ENCODE results near the gene CFL2.

The CFL2 gene

GRCh38 chr14:34680806-34681479 lies 33.5 kb downstream of the CFL2 start:
- Histone ChIP-seq H3K27me3 (ENCODE audit: control insufficient read depth, insufficient read depth, low read length) (no peaks in the 10 kb centered on the region), H3K4me1 (no peaks in the 10 kb centered on the region), H3K27ac (no peak overlapping the region), H3K36me3 (ENCODE audit: control insufficient read depth, insufficient read depth, low read length) (no peaks in the 10 kb centered on the region), H3K9ac (no peak overlapping the region), H2AFZ (no peak overlapping the region), H3K4me3 (ENCODE audit: low read depth, low read length) (no peak overlapping the region), H3K79me2 (no peaks in the 10 kb centered on the region), H3K4me2 (ENCODE audit: low read length) (no peak overlapping the region), H3K9me3 (ENCODE audit: control insufficient read depth, low read length) (no peaks in the 10 kb centered on the region)
- TF ChIP-seq CTCF (IDR thresholded peaks at IDR 0.05), result no peak

- H3K9ac ChIP-seq, result no peak overlapping the region
- no peak for TF ChIP-seq CTCF (IDR thresholded peaks at IDR 0.05)
Observed at GRCh38 chr14:34678735-34679134, 35.7 kb downstream of the CFL2 start.

DNA sequence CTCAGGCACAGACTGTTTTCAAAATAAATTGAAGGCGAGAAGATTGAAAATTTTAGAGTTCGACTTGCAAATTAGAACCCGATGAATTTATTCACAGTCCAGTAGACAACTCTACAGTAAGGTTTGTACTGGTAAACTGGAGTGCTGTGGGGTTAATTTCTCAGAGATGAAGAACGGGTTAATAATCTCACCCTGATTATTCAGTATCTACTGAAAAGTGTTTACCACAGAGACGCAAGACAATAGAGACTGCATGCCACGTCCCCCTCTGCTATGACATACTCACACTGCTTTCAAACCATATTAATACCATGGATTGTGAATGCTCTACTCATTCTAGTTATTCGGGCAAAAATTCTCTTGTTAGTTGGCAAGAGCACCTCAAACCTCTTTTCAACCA lies 36.1 kb downstream of the CFL2 start:
- Histone ChIP-seq H3K4me3 (ENCODE audit: low read depth, low read length) (no peak overlapping the region), H3K9ac (no peak overlapping the region), H3K4me1 (no peaks in the 10 kb centered on the region), H3K9me3 (ENCODE audit: control insufficient read depth, low read length) (no peaks in the 10 kb centered on the region), H2AFZ (no peak overlapping the region), H3K27me3 (ENCODE audit: control insufficient read depth, insufficient read depth, low read length) (no peaks in the 10 kb centered on the region), H3K4me2 (ENCODE audit: low read length) (no peak overlapping the region), H3K79me2 (no peaks in the 10 kb centered on the region), H3K36me3 (ENCODE audit: control insufficient read depth, insufficient read depth, low read length) (no peaks in the 10 kb centered on the region), H3K27ac (no peak overlapping the region)
- TF ChIP-seq CTCF (IDR thresholded peaks at IDR 0.05), result no peak

More at GRCh38 chr14:34678735-34679134, 35.7 kb downstream of the CFL2 start:
- no peaks in the 10 kb centered on the region for H3K4me1 ChIP-seq
- H3K4me3 ChIP-seq (ENCODE audit: low read depth, low read length), result no peak overlapping the region
- H3K4me2 ChIP-seq (ENCODE audit: low read length), result no peak overlapping the region
- no peak overlapping the region for H2AFZ ChIP-seq
- H3K79me2 ChIP-seq, result no peaks in the 10 kb centered on the region
- H3K36me3 ChIP-seq (ENCODE audit: control insufficient read depth, insufficient read depth, low read length), result no peaks in the 10 kb centered on the region
- no peak overlapping the region for H3K27ac ChIP-seq
- H3K9me3 ChIP-seq (ENCODE audit: control insufficient read depth, low read length), result no peaks in the 10 kb centered on the region
- no peaks in the 10 kb centered on the region for H3K27me3 ChIP-seq (ENCODE audit: control insufficient read depth, insufficient read depth, low read length)

GRCh38 chr14:34676516-34677211 lies 37.7 kb downstream of the CFL2 start:
- Histone ChIP-seq H3K27me3 (ENCODE audit: control insufficient read depth, insufficient read depth, low read length) (no peaks in the 10 kb centered on the region), H3K4me2 (ENCODE audit: low read length) (no peak overlapping the region), H3K36me3 (ENCODE audit: control insufficient read depth, insufficient read depth, low read length) (no peaks in the 10 kb centered on the region), H3K79me2 (no peaks in the 10 kb centered on the region), H3K9me3 (ENCODE audit: control insufficient read depth, low read length) (no peaks in the 10 kb centered on the region), H3K9ac (no peak overlapping the region), H3K4me3 (ENCODE audit: low read depth, low read length) (no peak overlapping the region), H2AFZ (no peak overlapping the region), H3K27ac (no peak overlapping the region), H3K4me1 (no peaks in the 10 kb centered on the region)
- no peak for TF ChIP-seq CTCF (IDR thresholded peaks at IDR 0.05)
